Breast epithelium (tissue), 3 donors: Measurements from ENCODE around the gene PSMA1.

Experiments
- POLR2A ChIP-seq: fragments of 450-650 bp; IDR thresholded peaks from one replicate; pipeline ENCODE4 v1.6.1; 2016; ENCODE audit warnings: antibody characterized with exemption, mild to moderate bottlenecking, moderate library complexity
- TF ChIP-seq, protein P1 (sequence below), 3 donors: fragments of 450-650 bp; IDR thresholded peaks; one replicate each; pipeline ENCODE4 v1.5.1; 2016 to 2017; ENCODE audit warnings: antibody characterized with exemption in 3 of 3, mild to moderate bottlenecking in 3 of 3, moderate library complexity in 3 of 3

DNA sequence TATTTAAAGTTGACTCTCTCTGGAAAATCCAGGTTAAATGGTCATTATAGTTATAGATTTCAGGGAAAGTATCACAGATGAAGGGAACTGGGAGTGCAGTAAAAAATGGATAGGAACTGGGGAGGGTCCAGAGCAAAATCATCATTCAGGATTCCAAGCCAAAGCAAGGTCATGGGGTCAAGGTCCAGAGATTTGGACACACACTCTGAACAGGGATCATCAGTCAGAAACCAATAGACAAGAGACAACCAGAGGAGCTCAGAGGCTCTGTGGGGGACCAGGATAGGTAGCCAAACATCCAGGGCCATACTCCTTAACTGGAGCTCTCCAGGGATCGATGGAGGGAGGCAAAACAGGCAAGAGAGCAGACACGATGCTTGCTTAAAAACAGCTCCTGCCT is 27.3 kb upstream of the PSMA1 start:
- TF ChIP-seq, protein P1, sequence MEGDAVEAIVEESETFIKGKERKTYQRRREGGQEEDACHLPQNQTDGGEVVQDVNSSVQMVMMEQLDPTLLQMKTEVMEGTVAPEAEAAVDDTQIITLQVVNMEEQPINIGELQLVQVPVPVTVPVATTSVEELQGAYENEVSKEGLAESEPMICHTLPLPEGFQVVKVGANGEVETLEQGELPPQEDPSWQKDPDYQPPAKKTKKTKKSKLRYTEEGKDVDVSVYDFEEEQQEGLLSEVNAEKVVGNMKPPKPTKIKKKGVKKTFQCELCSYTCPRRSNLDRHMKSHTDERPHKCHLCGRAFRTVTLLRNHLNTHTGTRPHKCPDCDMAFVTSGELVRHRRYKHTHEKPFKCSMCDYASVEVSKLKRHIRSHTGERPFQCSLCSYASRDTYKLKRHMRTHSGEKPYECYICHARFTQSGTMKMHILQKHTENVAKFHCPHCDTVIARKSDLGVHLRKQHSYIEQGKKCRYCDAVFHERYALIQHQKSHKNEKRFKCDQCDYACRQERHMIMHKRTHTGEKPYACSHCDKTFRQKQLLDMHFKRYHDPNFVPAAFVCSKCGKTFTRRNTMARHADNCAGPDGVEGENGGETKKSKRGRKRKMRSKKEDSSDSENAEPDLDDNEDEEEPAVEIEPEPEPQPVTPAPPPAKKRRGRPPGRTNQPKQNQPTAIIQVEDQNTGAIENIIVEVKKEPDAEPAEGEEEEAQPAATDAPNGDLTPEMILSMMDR (IDR thresholded peaks at IDR 0.05): no peak
- TF ChIP-seq POLR2A: no peak
